DND-41 (cell line): Measurements from ENCODE around the gene PDE7B.

ENCODE experiments used
- ATAC-seq: fragments of 200-7000 bp; cut with Tn5 transposase; 3 replicates; pipeline ENCODE4 v1.9.1; 2021; ENCODE audit warnings: low read depth; ENCODE audit not compliant: insufficient read depth
- DNase-seq: peaks from one replicate; pipeline ENCODE4 v3.0.0-alpha.2; 2020
- H2AFZ ChIP-seq: 2 replicates; pipeline ENCODE4 v1.6.0; 2012; ENCODE audit warnings: low read depth, low read length
- H3K27ac ChIP-seq: 2 replicates; pipeline ENCODE4 v1.5.1; 2012; ENCODE audit warnings: low read length, inconsistent platforms
- H3K27me3 ChIP-seq: fragments of 200-600 bp; sonication (generic); 2 replicates; pipeline ENCODE4 v1.6.0; 2012; ENCODE audit warnings: low read length, mild to moderate bottlenecking, inconsistent platforms; ENCODE audit not compliant: insufficient read depth, poor library complexity
- H3K36me3 ChIP-seq: 2 replicates; pipeline ENCODE4 v1.5.1; 2012; ENCODE audit warnings: low read length, inconsistent platforms; ENCODE audit not compliant: insufficient read depth
- H3K4me1 ChIP-seq: 2 replicates; pipeline ENCODE4 v1.5.1; 2012; ENCODE audit warnings: mild to moderate bottlenecking, low read length; ENCODE audit not compliant: insufficient read depth
- H3K4me2 ChIP-seq: 2 replicates; pipeline ENCODE4 v1.6.0; 2012; ENCODE audit warnings: mild to moderate bottlenecking, moderate library complexity, low read length, inconsistent platforms; ENCODE audit not compliant: insufficient read depth
- H3K4me3 ChIP-seq, 2 experiments: fragments of 200-600 bp in 1 of 2; shearing (Covaris generic) in 1 of 2; 2 replicates each; pipeline ENCODE4 v1.5.1; 2012 to 2016; ENCODE audit warnings: inconsistent platforms in 2 of 2, low read length in 2 of 2, mild to moderate bottlenecking in 2 of 2, low read depth in 1 of 2, moderate library complexity in 1 of 2
- H3K79me2 ChIP-seq: 2 replicates; pipeline ENCODE4 v1.6.0; 2012; ENCODE audit warnings: low read length, inconsistent platforms; ENCODE audit not compliant: insufficient read depth
- H3K9ac ChIP-seq: 2 replicates; pipeline ENCODE4 v1.6.0; 2012; ENCODE audit warnings: low read depth, mild to moderate bottlenecking, inconsistent platforms, low read length, moderate library complexity
- H3K9me3 ChIP-seq: 2 replicates; pipeline ENCODE4 v1.5.1; 2012; ENCODE audit warnings: low read length, moderate library complexity, mild to moderate bottlenecking, inconsistent platforms; ENCODE audit not compliant: insufficient read depth, severe bottlenecking
- H4K20me1 ChIP-seq: 2 replicates; pipeline ENCODE4 v1.6.0; 2012; ENCODE audit warnings: low read length; ENCODE audit not compliant: insufficient read depth
- CTCF ChIP-seq: IDR thresholded peaks from 2 replicates; pipeline ENCODE4 v1.5.1; 2012; ENCODE audit warnings: borderline replicate concordance, low read length, moderate library complexity, mild to moderate bottlenecking; ENCODE audit not compliant: poor library complexity, severe bottlenecking; ENCODE audit errors: extremely low read depth
- EZH2 ChIP-seq: IDR thresholded peaks from 3 replicates; pipeline ENCODE4 v1.6.1; 2012; ENCODE audit warnings: borderline replicate concordance, low read depth, mild to moderate bottlenecking, moderate library complexity, low read length, inconsistent platforms; ENCODE audit not compliant: severe bottlenecking

PDE7B gene

DNA sequence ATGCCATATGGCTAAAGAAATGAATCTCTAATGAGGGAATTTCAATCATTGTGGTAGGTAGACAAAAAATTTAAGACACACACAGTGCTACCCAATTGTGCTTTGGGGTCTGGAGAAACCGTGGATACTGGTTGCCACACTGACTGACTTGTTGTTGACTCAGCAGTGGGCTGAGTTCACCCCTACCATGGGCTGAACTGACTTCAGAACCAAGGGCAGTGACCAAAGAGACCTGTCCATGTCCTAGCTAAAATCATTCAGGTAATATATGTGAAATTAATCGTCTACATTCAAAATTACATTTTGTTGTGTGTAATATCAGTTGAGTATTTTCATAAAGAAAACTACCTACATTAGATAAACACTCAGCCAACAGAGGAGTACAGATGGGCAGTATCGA, 131.6 kb downstream of the PDE7B start:
- Histone ChIP-seq H3K4me2 (no peak overlapping the region), H3K4me3 (no peak overlapping the region), H3K36me3 (no peaks in the 10 kb centered on the region), H4K20me1 (no peaks in the 10 kb centered on the region), H3K9me3 (no peaks in the 10 kb centered on the region), H3K27ac (no peak overlapping the region), H3K4me1 (no peaks in the 10 kb centered on the region), H3K9ac (no peak overlapping the region), H3K27me3 (peaks cover 14% of the 10 kb centered on the region), H2AFZ (no peak overlapping the region), H3K79me2 (no peaks in the 10 kb centered on the region)
- no peak for TF ChIP-seq CTCF
- no peak for TF ChIP-seq EZH2
- no peak for ATAC-seq
- no peak for DNase-seq

GRCh38 chr6:135983718-135984343, 132.3 kb downstream of the PDE7B start:
- H3K9me3 ChIP-seq, result no peaks in the 10 kb centered on the region
- H3K27me3 ChIP-seq, result peaks cover 14% of the 10 kb centered on the region
- no peaks in the 10 kb centered on the region for H3K79me2 ChIP-seq
- no peak overlapping the region for H3K4me2 ChIP-seq
- no peaks in the 10 kb centered on the region for H3K36me3 ChIP-seq
- ATAC-seq (no peak), DNase-seq (no peak)
- no peak overlapping the region for H2AFZ ChIP-seq
- H4K20me1 ChIP-seq, result no peaks in the 10 kb centered on the region
- H3K4me1 ChIP-seq, result no peaks in the 10 kb centered on the region
- no peak overlapping the region for H3K4me3 ChIP-seq
- TF ChIP-seq EZH2, result no peak
- no peak for TF ChIP-seq CTCF
- no peak overlapping the region for H3K9ac ChIP-seq
- no peak overlapping the region for H3K27ac ChIP-seq

GRCh38 chr6:135985471-135985870, 134.0 kb downstream of the PDE7B start:
- Histone ChIP-seq H3K27me3 (peaks cover 14% of the 10 kb centered on the region), H3K9me3 (no peaks in the 10 kb centered on the region), H3K9ac (no peak overlapping the region), H3K4me3 (no peak overlapping the region), H3K27ac (no peak overlapping the region), H3K4me2 (no peak overlapping the region), H3K4me1 (no peaks in the 10 kb centered on the region), H3K36me3 (no peaks in the 10 kb centered on the region), H3K79me2 (no peaks in the 10 kb centered on the region), H4K20me1 (no peaks in the 10 kb centered on the region), H2AFZ (no peak overlapping the region)
- TF ChIP-seq EZH2, result no peak
- no peak for TF ChIP-seq CTCF
- ATAC-seq (no peak), DNase-seq (no peak)
